Activated T-helper 2 cell treated with anti-CD3 and anti-CD28 coated beads, Interferon-gamma antibody, Interleukin-2, Interleukin-4, amounts not matched to agents 10 μg/mL and 5 μg/mL and 100 μg/mL, durations not matched to agents 14 hours and 24 hours and 36 hours (primary cell): ENCODE measurements around the gene ZNF181. TPM values are rescaled to one million over a fixed set of nuclear protein-coding genes. Genes with fewer than 3 reads are reported as not detected.

Experiments
- total RNA-seq: library from RNA; stranded (reverse); gene quantifications from 2 replicates; pipeline ENCODE4 v1.2.3, GENCODE V29; 2022

The ZNF181 gene
- total RNA-seq, 1 donor from 2014 or later, result 3.4 TPM

Other genes starting within 250 kb of the ZNF181 start
- 0.14 and 0.30 TPM in 2 replicates for gene SCGB2B2, start 57.1 kb upstream of the ZNF181 start, total RNA-seq
- 14.1 and 14.7 TPM in 2 replicates for gene ZNF302, start 56.6 kb upstream of the ZNF181 start, total RNA-seq
- 1.9 and 2.0 TPM in 2 replicates for gene ZNF599, start 39.0 kb downstream of the ZNF181 start, total RNA-seq
- 3.3 and 3.5 TPM in 2 replicates for gene ZNF30, start 192.7 kb downstream of the ZNF181 start, total RNA-seq
- 9.9 and 10.0 TPM in 2 replicates for gene ZNF792, start 230.0 kb downstream of the ZNF181 start, total RNA-seq